ENCODE measurements around the gene COL10A1. TPM values are rescaled to one million over a fixed set of nuclear protein-coding genes. Genes with fewer than 3 reads are reported as not detected.

COL10A1 gene
- total RNA-seq, 2 donors from 2014 or later: not detected

GRCh38 chr6:116139917-116140316, 14.0 kb upstream of the COL10A1 start:
- Mint-ChIP-seq H3K9me3 (no peaks in the 10 kb centered on the region), H3K27ac (no peak overlapping the region), H3K36me3 (peaks cover 0 to 5% of the 10 kb centered on the region in 2 donors)
- ATAC-seq (no peak), DNase-seq (ENCODE audit: low spot score in 2 of 2) (no peak)

- H3K9me3 Mint-ChIP-seq: no peaks in the 10 kb centered on the region
- peaks cover 0 to 11% of the 10 kb centered on the region in 2 donors for H3K36me3 Mint-ChIP-seq
- no peak overlapping the region for H3K27ac Mint-ChIP-seq
- no peak for DNase-seq (ENCODE audit: low spot score in 2 of 2)
- ATAC-seq: peak; percentile 43 to 56
Observed at GRCh38 chr6:116136933-116137340, 11.0 kb upstream of the COL10A1 start.

- Mint-ChIP-seq H3K27ac (no peak overlapping the region), H3K9me3 (no peaks in the 10 kb centered on the region), H3K36me3 (peaks cover 0 to 16% of the 10 kb centered on the region in 2 donors)
- ATAC-seq (no peak), DNase-seq (ENCODE audit: low spot score in 2 of 2) (no peak)
Observed at GRCh38 chr6:116136373-116136772, 10.4 kb upstream of the COL10A1 start.

- Mint-ChIP-seq H3K9me3 (no peaks in the 10 kb centered on the region), H3K27ac (no peak overlapping the region), H3K36me3 (peaks cover 0 to 16% of the 10 kb centered on the region in 2 donors)
- ATAC-seq (no peak), DNase-seq (ENCODE audit: low spot score in 2 of 2) (no peak)
Observed at GRCh38 chr6:116133453-116133852, 7.5 kb upstream of the COL10A1 start.

GRCh38 chr6:116127771-116128493, 2.0 kb upstream of the COL10A1 start:
- Mint-ChIP-seq H3K27ac (no peak overlapping the region), H3K36me3 (peaks cover 0 to 5% of the 10 kb centered on the region in 2 donors), H3K9me3 (no peaks in the 10 kb centered on the region)
- ATAC-seq: no peak
- DNase-seq (ENCODE audit: low spot score in 2 of 2): no peak

GRCh38 chr6:116120430-116120829, 5.5 kb downstream of the COL10A1 start:
- DNase-seq (ENCODE audit: low spot score in 2 of 2): no peak
- Mint-ChIP-seq H3K27ac (no peak overlapping the region), H3K9me3 (no peaks in the 10 kb centered on the region), H3K36me3 (no peaks in the 10 kb centered on the region)
- no peak for ATAC-seq

GRCh38 chr6:116118608-116119007, 7.3 kb downstream of the COL10A1 start:
- Mint-ChIP-seq H3K27ac (no peak overlapping the region), H3K36me3 (no peaks in the 10 kb centered on the region), H3K9me3 (no peaks in the 10 kb centered on the region)
- DNase-seq (ENCODE audit: low spot score in 2 of 2) (no peak), ATAC-seq (peak; percentile 71 to 83)

GRCh38 chr6:116115781-116116180, 10.2 kb downstream of the COL10A1 start:
- no peak for ATAC-seq
- Mint-ChIP-seq H3K27ac (no peak overlapping the region), H3K36me3 (peaks cover 7 to 13% of the 10 kb centered on the region in 2 donors), H3K9me3 (no peaks in the 10 kb centered on the region)
- no peak for DNase-seq (ENCODE audit: low spot score in 2 of 2)

GRCh38 chr6:116113386-116113785, 12.5 kb downstream of the COL10A1 start:
- Mint-ChIP-seq H3K36me3 (peaks cover 13 to 20% of the 10 kb centered on the region in 2 donors), H3K9me3 (no peaks in the 10 kb centered on the region), H3K27ac (no peak overlapping the region)
- ATAC-seq (no peak), DNase-seq (ENCODE audit: low spot score in 2 of 2) (no peak)

- H3K9me3 Mint-ChIP-seq: no peaks in the 10 kb centered on the region
- DNase-seq (ENCODE audit: low spot score in 2 of 2): peak in 1 of 2 donors; percentile 36
- peaks cover 13 to 20% of the 10 kb centered on the region in 2 donors for H3K36me3 Mint-ChIP-seq
- peak in 1 of 2 donors; percentile 58 for ATAC-seq
- H3K27ac Mint-ChIP-seq: no peak overlapping the region
Observed at GRCh38 chr6:116111552-116112528, 14.1 kb downstream of the COL10A1 start.

GRCh38 chr6:116108836-116109235, 17.1 kb downstream of the COL10A1 start:
- no peaks in the 10 kb centered on the region for H3K9me3 Mint-ChIP-seq
- ATAC-seq: no peak
- H3K36me3 Mint-ChIP-seq: peaks cover 13 to 20% of the 10 kb centered on the region in 2 donors
- DNase-seq (ENCODE audit: low spot score in 2 of 2): no peak
- H3K27ac Mint-ChIP-seq: peak overlapping the region in 1 of 2 donors; percentile 12

GRCh38 chr6:116106146-116106545, 19.8 kb downstream of the COL10A1 start:
- DNase-seq (ENCODE audit: low spot score in 2 of 2): no peak
- H3K9me3 Mint-ChIP-seq: no peaks in the 10 kb centered on the region
- H3K27ac Mint-ChIP-seq: no peak overlapping the region

GRCh38 chr6:116105247-116105646, 20.7 kb downstream of the COL10A1 start:
- DNase-seq (ENCODE audit: low spot score in 2 of 2): no peak
- no peaks in the 10 kb centered on the region for H3K9me3 Mint-ChIP-seq
- H3K27ac Mint-ChIP-seq: no peak overlapping the region
- ATAC-seq: no peak
- H3K36me3 Mint-ChIP-seq: peaks cover 0 to 8% of the 10 kb centered on the region in 2 donors

More at GRCh38 chr6:116106146-116106545, 19.8 kb downstream of the COL10A1 start:
- H3K36me3 Mint-ChIP-seq: peaks cover 3 to 13% of the 10 kb centered on the region in 2 donors
- ATAC-seq: no peak

GRCh38 chr6:116104636-116105035, 21.3 kb downstream of the COL10A1 start:
- H3K9me3 Mint-ChIP-seq: no peaks in the 10 kb centered on the region
- ATAC-seq (no peak), DNase-seq (ENCODE audit: low spot score in 2 of 2) (no peak)
- H3K27ac Mint-ChIP-seq: no peak overlapping the region
- peaks cover 0 to 7% of the 10 kb centered on the region in 2 donors for H3K36me3 Mint-ChIP-seq

- Mint-ChIP-seq H3K9me3 (no peaks in the 10 kb centered on the region), H3K27ac (peak overlapping the region in 1 of 2 donors; percentile 90), H3K36me3 (no peaks in the 10 kb centered on the region)
- no peak for DNase-seq (ENCODE audit: low spot score in 2 of 2)
- no peak for ATAC-seq
Observed at GRCh38 chr6:116102873-116103272, 23.1 kb downstream of the COL10A1 start.

- peak overlapping the region; percentile 59 to 90 for H3K27ac Mint-ChIP-seq
- DNase-seq (ENCODE audit: low spot score in 2 of 2) (no peak), ATAC-seq (no peak)
- H3K9me3 Mint-ChIP-seq: no peaks in the 10 kb centered on the region
- peaks cover 0 to under 1% of the 10 kb centered on the region in 2 donors for H3K36me3 Mint-ChIP-seq
Observed at GRCh38 chr6:116101790-116102189, 24.1 kb downstream of the COL10A1 start.

GRCh38 chr6:116101302-116101718, 24.6 kb downstream of the COL10A1 start:
- H3K27ac Mint-ChIP-seq: peak overlapping the region; percentile 59 to 90
- DNase-seq (ENCODE audit: low spot score in 2 of 2) (peak in 1 of 2 donors; percentile 68), ATAC-seq (peak in 1 of 2 donors; percentile 0)
- no peaks in the 10 kb centered on the region for H3K9me3 Mint-ChIP-seq
- H3K36me3 Mint-ChIP-seq: peaks cover 0 to 6% of the 10 kb centered on the region in 2 donors
